CD4-positive, alpha-beta T cell (primary cell): ENCODE measurements around the gene G2E3. TPM values are rescaled to one million over a fixed set of nuclear protein-coding genes. Genes with fewer than 3 reads are reported as not detected.

Experiments used
- ATAC-seq: fragments of 200-7000 bp; cut with Tn5 transposase; one replicate; pipeline ENCODE4 v1.10.0; 2022; ENCODE audit warnings: mild to moderate bottlenecking; ENCODE audit not compliant: poor library complexity
- CTCF ChIA-PET: fragments of 350-600 bp; sonication (Branson Sonifier 250); formaldehyde crosslinking; loops from one replicate; lab custom pipeline; 2021; ENCODE audit warnings: antibody characterized with exemption, inconsistent platforms; lab: Charles Lee
- POLR2A ChIA-PET: fragments of 350-600 bp; sonication (Branson Sonifier 250); formaldehyde crosslinking; loops from one replicate; lab custom pipeline; 2021; ENCODE audit warnings: antibody characterized with exemption, inconsistent platforms; lab: Charles Lee
- DNase-seq, 14 experiments: peaks; one replicate each; pipeline ENCODE4 v3.0.0-alpha.2; 2013 to 2020; ENCODE audit warnings: mixed read lengths in 2 of 14
- H3K27ac ChIP-seq, 2 donors: one replicate each; pipeline versions ENCODE4 v1.5.1 to v1.7.0; 2013; ENCODE audit warnings: low read length in 2 of 2, low read depth in 1 of 2, mild to moderate bottlenecking in 1 of 2
- H3K27me3 ChIP-seq, 2 experiments: 1 replicate in 1 of 2; 2 replicates in 1 of 2; pipeline versions ENCODE4 v1.6.1 to v1.7.0; 2013; ENCODE audit warnings: low read length in 2 of 2, control low read depth in 1 of 2, mild to moderate bottlenecking in 1 of 2, moderate library complexity in 1 of 2; ENCODE audit not compliant: insufficient read depth in 2 of 2, control insufficient read depth in 1 of 2
- H3K36me3 ChIP-seq: one replicate; pipeline ENCODE4 v1.6.1; 2013; ENCODE audit warnings: low read length, control low read depth; ENCODE audit not compliant: insufficient read depth
- H3K4me1 ChIP-seq: one replicate; pipeline ENCODE4 v1.6.1; 2013; ENCODE audit warnings: low read length, control low read depth; ENCODE audit not compliant: insufficient read depth
- H3K4me3 ChIP-seq: one replicate; pipeline ENCODE4 v1.5.1; 2013; ENCODE audit warnings: mild to moderate bottlenecking, low read length, moderate library complexity
- H3K9me3 ChIP-seq, 2 experiments: 1 replicate in 1 of 2; 2 replicates in 1 of 2; pipeline versions ENCODE4 v1.6.1 to v1.7.0; 2013; ENCODE audit warnings: low read length in 2 of 2, mild to moderate bottlenecking in 2 of 2, control low read depth in 1 of 2, moderate library complexity in 1 of 2; ENCODE audit not compliant: control insufficient read depth in 1 of 2, insufficient read depth in 1 of 2
- H3K27ac Mint-ChIP-seq: one replicate; pipeline ENCODE4 v1.8.0; 2020; ENCODE audit warnings: mixed read lengths
- H3K27me3 Mint-ChIP-seq: one replicate; pipeline ENCODE4 v1.8.0; 2021; ENCODE audit warnings: mixed read lengths
- H3K36me3 Mint-ChIP-seq: one replicate; pipeline ENCODE4 v1.8.0; 2021; ENCODE audit warnings: low read depth, mixed read lengths
- H3K4me1 Mint-ChIP-seq: one replicate; pipeline ENCODE4 v1.8.0; 2021; ENCODE audit warnings: low read depth, mixed read lengths
- H3K4me3 Mint-ChIP-seq: one replicate; pipeline ENCODE4 v1.8.0; 2020; ENCODE audit warnings: mild to moderate bottlenecking, mixed read lengths
- H3K9me3 Mint-ChIP-seq: one replicate; pipeline ENCODE4 v1.8.0; 2020; ENCODE audit warnings: mixed read lengths
- CTCF ChIP-seq: fragments of 200-600 bp; IDR thresholded peaks from one replicate; pipeline ENCODE4 v1.8.0; 2022; ENCODE audit warnings: antibody characterized with exemption, mild to moderate bottlenecking
- intact Hi-C, 2 experiments: fragments of 100-400 bp; cut with DNase I in 1 of 2; cut with micrococcal nuclease in 1 of 2; formaldehyde crosslinking; loops; one replicate each; pipeline versions ENCODE4 v1.15.1 to v1.9.0; 2023 to 2025; cut with DNase I, micrococcal nuclease
- total RNA-seq, 174 experiments: library from RNA in 2 of 174; stranded (reverse) in 2 of 174; gene quantifications; one replicate each; pipeline ENCODE4 v1.2.3 and lab custom pipeline; 2021 to 2026

The G2E3 gene
- total RNA-seq, 2 experiments from 2014 or later: 23.8 to 24.3 TPM

DNA sequence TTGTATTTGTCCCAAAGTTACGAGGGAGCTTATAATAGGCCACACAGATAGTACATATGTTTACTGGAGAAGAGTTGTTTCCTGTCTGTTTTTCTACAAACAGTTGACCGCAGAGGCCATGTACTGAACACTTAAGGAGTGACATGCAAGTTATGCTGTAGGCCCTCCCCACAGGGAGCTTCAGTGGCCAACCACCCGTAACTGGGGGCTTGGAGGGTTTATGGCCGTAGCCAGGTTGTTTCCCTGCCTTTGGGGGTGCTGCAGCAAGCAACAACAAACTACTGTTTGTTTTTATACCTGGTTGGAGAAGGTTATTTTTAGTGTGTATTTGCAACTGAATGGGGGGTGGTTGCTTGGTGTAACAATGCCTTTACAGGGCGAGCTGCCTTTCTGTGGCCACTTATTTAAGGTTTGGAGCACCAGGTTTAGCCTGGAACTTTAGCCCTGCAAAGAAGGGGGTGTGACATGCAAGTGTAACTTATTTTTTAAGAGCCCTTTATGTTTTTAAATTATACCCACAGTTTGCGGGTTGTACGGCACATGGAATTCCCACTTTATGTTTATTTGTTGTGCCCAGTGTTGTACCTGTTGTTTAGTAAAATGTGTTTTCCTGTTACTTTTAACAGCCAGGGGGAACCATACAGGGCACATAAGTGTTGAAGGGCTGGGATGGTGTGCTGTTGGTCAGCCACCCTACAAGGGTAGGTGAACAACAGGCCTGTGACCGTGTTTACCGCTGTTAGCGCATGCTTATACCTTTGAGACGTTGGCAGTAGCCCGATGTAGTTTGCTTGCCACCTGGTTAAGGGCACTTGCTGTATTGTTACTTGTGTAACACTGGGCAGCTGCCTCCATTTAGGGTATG is 29.9 kb upstream of the G2E3 start:
- H3K9me3 ChIP-seq: no peaks in the 10 kb centered on the region
- no peaks in the 10 kb centered on the region for H3K36me3 Mint-ChIP-seq
- ChIA-PET POLR2A (no interaction called here), CTCF (no interaction called here)
- H3K4me3 ChIP-seq: no peak overlapping the region
- no peaks in the 10 kb centered on the region for H3K27me3 Mint-ChIP-seq
- intact Hi-C loops: no loop called here
- no peak overlapping the region for H3K27ac Mint-ChIP-seq
- H3K27me3 ChIP-seq: no peaks in the 10 kb centered on the region
- no peaks in the 10 kb centered on the region for H3K4me1 ChIP-seq
- no peaks in the 10 kb centered on the region for H3K9me3 Mint-ChIP-seq
- no peak overlapping the region for H3K4me3 Mint-ChIP-seq
- H3K27ac ChIP-seq: no peak overlapping the region
- ATAC-seq (no peak), DNase-seq (no peak)
- H3K36me3 ChIP-seq: no peaks in the 10 kb centered on the region
- no peak for TF ChIP-seq CTCF
- no peaks in the 10 kb centered on the region for H3K4me1 Mint-ChIP-seq

DNA sequence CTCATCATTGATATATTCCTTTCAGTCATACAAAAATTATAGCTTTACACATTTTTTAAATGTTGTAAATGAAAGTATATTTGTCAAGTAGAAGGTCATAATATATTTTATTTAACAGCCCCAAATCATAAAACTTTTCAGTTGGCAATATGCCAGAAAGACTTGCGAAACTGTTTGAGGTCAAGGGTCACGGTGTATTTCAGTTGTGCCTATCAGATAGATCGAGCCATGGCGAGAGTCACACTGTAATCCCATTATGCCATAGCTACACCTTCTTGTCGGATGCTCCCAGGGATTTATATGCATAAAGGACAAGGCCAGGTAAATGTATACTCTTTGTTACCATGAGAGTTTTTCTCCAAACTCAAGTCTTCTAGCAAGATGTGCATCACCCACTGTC is 26.7 kb upstream of the G2E3 start:
- H3K36me3 Mint-ChIP-seq: no peaks in the 10 kb centered on the region
- no peaks in the 10 kb centered on the region for H3K27me3 ChIP-seq

DNA sequence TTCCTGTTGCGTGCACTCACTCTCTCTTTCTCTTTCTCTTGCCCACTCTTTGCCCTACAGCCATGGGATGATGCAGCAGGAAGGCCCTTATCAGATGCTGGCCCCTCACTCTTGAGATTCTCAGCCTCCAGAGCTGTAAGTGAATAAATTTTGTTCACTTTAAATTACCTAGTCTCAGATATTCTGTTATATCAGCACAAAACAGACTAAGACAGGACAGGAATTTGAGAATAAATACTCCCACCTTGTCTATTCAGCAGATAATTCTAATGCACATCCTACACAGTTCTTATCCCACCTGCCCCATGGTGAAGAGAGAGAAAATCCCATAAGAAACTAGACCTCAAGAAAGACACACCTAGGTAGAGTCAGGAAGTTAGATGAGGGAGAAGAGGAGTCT is 25.8 kb upstream of the G2E3 start:
- POLR2A ChIA-PET: no interaction called here
- H3K4me1 Mint-ChIP-seq: no peaks in the 10 kb centered on the region
- CTCF ChIA-PET: no interaction called here

More for the DNA sequence above, 26.7 kb upstream of the G2E3 start:
- Mint-ChIP-seq H3K27me3 (peaks cover 14% of the 10 kb centered on the region), H3K9me3 (no peaks in the 10 kb centered on the region), H3K4me1 (no peaks in the 10 kb centered on the region), H3K27ac (no peak overlapping the region), H3K4me3 (no peak overlapping the region)
- Histone ChIP-seq H3K4me3 (no peak overlapping the region), H3K4me1 (no peaks in the 10 kb centered on the region), H3K27ac (no peak overlapping the region), H3K9me3 (no peaks in the 10 kb centered on the region), H3K36me3 (no peaks in the 10 kb centered on the region)
- intact Hi-C loops: no loop called here
- ATAC-seq: no peak
- no peak for DNase-seq
- CTCF ChIA-PET: interaction anchor here (1.3 kb wide), 1 partner anchor 12 kb away, joined by 4 read pairs; no protein-coding TSS in a partner anchor
- TF ChIP-seq CTCF: no peak
- POLR2A ChIA-PET: no interaction called here

More for the DNA sequence above, 25.8 kb upstream of the G2E3 start:
- Mint-ChIP-seq H3K4me3 (no peak overlapping the region), H3K9me3 (no peaks in the 10 kb centered on the region), H3K36me3 (no peaks in the 10 kb centered on the region), H3K27me3 (peaks cover 22% of the 10 kb centered on the region), H3K27ac (no peak overlapping the region)
- Histone ChIP-seq H3K27ac (no peak overlapping the region), H3K9me3 (no peaks in the 10 kb centered on the region), H3K27me3 (peaks cover 0 to 2% of the 10 kb centered on the region in 2 experiments), H3K36me3 (no peaks in the 10 kb centered on the region), H3K4me1 (no peaks in the 10 kb centered on the region), H3K4me3 (no peak overlapping the region)
- DNase-seq (no peak), ATAC-seq (no peak)
- intact Hi-C loops: no loop called here
- TF ChIP-seq CTCF: no peak
